Measurements from ENCODE around the gene FAM124A.

The FAM124A gene

GRCh38 chr13:51317262-51317661 lies 95.1 kb downstream of the FAM124A start:
- DNase-seq: no peak

- no peak for DNase-seq
Measured at GRCh38 chr13:51318015-51318414, 95.8 kb downstream of the FAM124A start.

- no peak for DNase-seq
Measured at GRCh38 chr13:51318876-51319275, 96.7 kb downstream of the FAM124A start.

GRCh38 chr13:51321836-51322235 lies 99.6 kb downstream of the FAM124A start:
- DNase-seq: no peak

- no peak for DNase-seq
Measured at GRCh38 chr13:51322826-51323225, 100.6 kb downstream of the FAM124A start.

GRCh38 chr13:51323824-51324511 lies 101.8 kb downstream of the FAM124A start:
- no peak for DNase-seq

GRCh38 chr13:51324714-51325420 lies 102.7 kb downstream of the FAM124A start:
- no peak for DNase-seq

GRCh38 chr13:51325837-51326236 lies 103.6 kb downstream of the FAM124A start:
- DNase-seq: no peak

GRCh38 chr13:51326777-51327176 lies 104.6 kb downstream of the FAM124A start:
- DNase-seq: no peak

GRCh38 chr13:51327961-51328360 lies 105.8 kb downstream of the FAM124A start:
- DNase-seq: no peak

- DNase-seq: no peak
Measured at GRCh38 chr13:51328488-51328887, 106.3 kb downstream of the FAM124A start.

- no peak for DNase-seq
Measured at GRCh38 chr13:51329606-51330005, 107.4 kb downstream of the FAM124A start.

GRCh38 chr13:51330791-51331190 lies 108.6 kb downstream of the FAM124A start:
- DNase-seq: no peak

GRCh38 chr13:51331354-51331861 lies 109.2 kb downstream of the FAM124A start:
- no peak for DNase-seq

- DNase-seq: no peak
Measured at GRCh38 chr13:51332566-51333361, 110.6 kb downstream of the FAM124A start.

- DNase-seq: no peak
Measured at GRCh38 chr13:51333421-51333820, 111.2 kb downstream of the FAM124A start.

- no peak for DNase-seq
Measured at GRCh38 chr13:51333826-51334225, 111.6 kb downstream of the FAM124A start.
